Fibroblast of mammary gland (primary cell): ENCODE data around the gene NCKIPSD.

Source experiments
- DNase-seq: peaks from one replicate; pipeline ENCODE4 v3.0.0-alpha.2; 2010; ENCODE audit warnings: low read depth
- H3K4me3 ChIP-seq: 2 replicates; pipeline ENCODE4 v1.5.1; 2011; ENCODE audit warnings: low read depth, mild to moderate bottlenecking, low read length, moderate library complexity; ENCODE audit not compliant: control insufficient read depth
- CTCF ChIP-seq: conservative IDR thresholded peaks from 2 replicates; pipeline ENCODE4 v1.5.1; 2011; ENCODE audit warnings: low read depth, low read length, inconsistent platforms; ENCODE audit not compliant: control insufficient read depth, insufficient read depth

Gene NCKIPSD

GRCh38 chr3:48688737-48689075 is 3.0 kb upstream of the NCKIPSD start:
- no peak overlapping the region for H3K4me3 ChIP-seq
- no peak for TF ChIP-seq CTCF
- DNase-seq: no peak

GRCh38 chr3:48688032-48688736 is 2.5 kb upstream of the NCKIPSD start:
- H3K4me3 ChIP-seq: no peak overlapping the region
- DNase-seq: no peak
- no peak for TF ChIP-seq CTCF

- no peak for DNase-seq
- no peak for TF ChIP-seq CTCF
- no peak overlapping the region for H3K4me3 ChIP-seq
Observed at GRCh38 chr3:48687220-48687678, 1.5 kb upstream of the NCKIPSD start.

DNA sequence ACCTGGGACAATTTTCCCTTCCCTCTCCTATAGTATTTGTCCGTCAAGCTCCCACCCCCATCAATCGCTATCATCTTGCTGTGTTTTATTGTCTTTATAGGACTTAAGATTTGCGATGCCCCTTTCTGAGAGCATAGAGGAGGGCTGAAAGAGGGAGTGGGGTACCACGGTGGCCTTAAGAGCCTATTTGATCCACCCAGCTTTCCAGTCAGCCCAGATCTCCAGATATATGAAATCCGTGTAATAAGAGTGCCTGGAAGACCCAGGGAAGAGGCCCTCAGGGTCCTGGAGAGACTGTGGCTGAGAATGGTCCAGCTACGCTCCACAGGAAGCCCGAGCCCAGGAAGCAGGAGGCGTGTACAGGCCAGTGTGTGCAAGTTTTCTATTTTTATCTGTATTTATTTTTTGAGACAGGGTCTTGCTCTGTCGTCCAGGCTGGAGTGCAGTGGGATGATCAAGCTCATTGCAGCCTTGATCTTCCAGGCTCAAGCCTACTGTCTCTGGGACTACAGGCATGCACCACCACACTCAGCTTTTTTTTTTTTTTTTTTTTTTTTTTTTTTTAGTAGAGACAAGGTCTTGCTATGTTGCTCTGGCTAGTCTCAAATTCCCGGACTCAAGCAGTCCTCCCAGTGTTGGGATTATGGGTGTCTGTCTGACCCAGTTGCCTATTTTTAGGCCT is 964 bp upstream of the NCKIPSD start:
- DNase-seq: no peak
- H3K4me3 ChIP-seq: no peak overlapping the region
- TF ChIP-seq CTCF: no peak

- no peak for TF ChIP-seq CTCF
Observed at GRCh38 chr3:48685293-48685602, 467 bp downstream of the NCKIPSD start.

DNA sequence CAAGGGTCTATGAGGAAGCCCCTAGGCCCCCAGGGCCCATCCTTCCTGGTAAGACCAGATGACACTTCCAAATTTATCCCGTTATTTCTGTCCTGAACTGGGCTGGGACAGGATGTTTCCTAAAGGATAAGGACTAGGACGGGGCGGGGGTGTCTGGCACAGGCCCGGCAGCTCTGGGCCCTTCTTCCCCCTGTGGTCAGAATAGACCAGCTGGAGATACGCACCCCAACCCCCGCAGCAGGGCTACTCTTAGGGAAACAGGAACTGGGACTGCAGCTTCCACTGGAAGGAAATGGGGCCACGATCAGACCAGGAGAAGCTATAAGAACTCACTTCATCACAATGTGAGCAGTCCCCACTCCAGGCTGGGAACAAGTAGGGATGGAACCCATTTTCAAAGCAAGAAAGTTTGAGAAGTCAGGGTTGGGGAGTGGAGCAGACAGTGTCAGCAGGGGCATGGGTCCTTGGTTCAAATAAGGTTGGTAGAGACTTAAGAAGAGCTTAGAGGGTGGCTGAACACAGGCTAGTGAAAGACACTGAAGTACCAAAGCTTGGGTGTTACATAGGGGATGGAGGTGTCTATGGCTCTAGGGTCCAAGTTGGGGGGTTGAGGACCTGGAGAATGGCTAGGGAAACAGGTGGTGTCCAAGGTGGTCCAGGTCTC is 1.1 kb downstream of the NCKIPSD start:
- peak overlapping the region; percentile 77 for H3K4me3 ChIP-seq
- no peak for TF ChIP-seq CTCF
- DNase-seq: peak; percentile 39

More at GRCh38 chr3:48685293-48685602, 467 bp downstream of the NCKIPSD start:
- DNase-seq: no peak
- H3K4me3 ChIP-seq: peak overlapping the region; percentile 77

GRCh38 chr3:48684054-48684349 is 1.7 kb downstream of the NCKIPSD start:
- no peak for DNase-seq
- TF ChIP-seq CTCF: no peak

More at GRCh38 chr3:48684054-48684349, 1.7 kb downstream of the NCKIPSD start:
- peak overlapping the region; percentile 77 for H3K4me3 ChIP-seq
